Common myeloid progenitor, CD34-positive (primary cell): Measurements from ENCODE around the gene PCDHA5.
"Not testable (repeated sequence)": the region's sequence is repeated elsewhere in the genome, so short reads cannot be mapped to it uniquely, and the experiment has no call there.

ENCODE experiments used
- CTCF ChIA-PET: fragments of 350-600 bp; sonication (Branson Sonifier 250); formaldehyde crosslinking; loops from one replicate; lab custom pipeline; 2021; ENCODE audit warnings: antibody characterized with exemption; lab: Charles Lee
- POLR2A ChIA-PET: fragments of 350-600 bp; sonication (Branson Sonifier 250); formaldehyde crosslinking; loops from one replicate; lab custom pipeline; 2021; ENCODE audit warnings: antibody characterized with exemption; lab: Charles Lee
- DNase-seq, 3 donors: peaks; one replicate each; pipeline versions ENCODE4 v3.0.0 to v3.0.0-alpha.2; 2013
- H3K27ac ChIP-seq, 2 experiments: 1 replicate in 1 of 2; 2 replicates in 1 of 2; pipeline ENCODE4 v1.7.0; 2013; ENCODE audit warnings: inconsistent platforms in 2 of 2, low read length in 2 of 2, mild to moderate bottlenecking in 2 of 2, low read depth in 1 of 2, moderate library complexity in 1 of 2; ENCODE audit not compliant: severe bottlenecking in 2 of 2, insufficient read depth in 1 of 2, poor library complexity in 1 of 2
- H3K27me3 ChIP-seq, 5 experiments: replicated peaks in 2 of 5; 1 replicate in 3 of 5; 2 replicates in 2 of 5; pipeline versions ENCODE4 v1.6.1 to v1.7.0; 2013; ENCODE audit warnings: low read length in 4 of 5, mild to moderate bottlenecking in 2 of 5, moderate library complexity in 2 of 5, inconsistent platforms in 1 of 5; ENCODE audit not compliant: insufficient read depth in 5 of 5, control insufficient read depth in 4 of 5
- H3K36me3 ChIP-seq, 4 experiments: 1 replicate in 2 of 4; 2 replicates in 2 of 4; pipeline versions ENCODE4 v1.6.1 to v1.7.0; 2013; ENCODE audit warnings: low read length in 3 of 4, control low read depth in 1 of 4, mild to moderate bottlenecking in 1 of 4; ENCODE audit not compliant: control insufficient read depth in 4 of 4, insufficient read depth in 4 of 4
- H3K4me1 ChIP-seq, 4 experiments: 1 replicate in 3 of 4; 2 replicates in 1 of 4; pipeline versions ENCODE4 v1.6.1 to v1.7.1; 2013; ENCODE audit warnings: low read length in 3 of 4, mild to moderate bottlenecking in 3 of 4, control low read depth in 1 of 4, inconsistent platforms in 1 of 4, moderate library complexity in 1 of 4; ENCODE audit not compliant: control insufficient read depth in 4 of 4, insufficient read depth in 4 of 4; ENCODE audit errors: control extremely low read depth in 1 of 4
- H3K4me3 ChIP-seq, 7 experiments: 1 replicate in 4 of 7; 2 replicates in 3 of 7; pipeline versions ENCODE4 v1.5.1 to v1.7.0; 2013; ENCODE audit warnings: mild to moderate bottlenecking in 7 of 7, low read length in 6 of 7, moderate library complexity in 6 of 7, inconsistent platforms in 2 of 7, low read depth in 2 of 7, control low read depth in 1 of 7; ENCODE audit not compliant: insufficient read depth in 4 of 7, control insufficient read depth in 1 of 7; ENCODE audit errors: extremely low read depth in 1 of 7
- H3K9me3 ChIP-seq, 5 experiments: 1 replicate in 4 of 5; 2 replicates in 1 of 5; pipeline versions ENCODE4 v1.6.1 to v1.7.1; 2013; ENCODE audit warnings: low read length in 4 of 5, mild to moderate bottlenecking in 2 of 5, inconsistent platforms in 1 of 5, low read depth in 1 of 5, moderate library complexity in 1 of 5; ENCODE audit not compliant: control insufficient read depth in 4 of 5, insufficient read depth in 2 of 5; ENCODE audit errors: control extremely low read depth in 1 of 5
- WGBS: methylation state at CpG from one replicate; pipeline ENCODE4 v1.1.5; 2013; ENCODE audit not compliant: insufficient coverage; 5-methylcytosine and 5-hydroxymethylcytosine counted together

Gene PCDHA5

DNA sequence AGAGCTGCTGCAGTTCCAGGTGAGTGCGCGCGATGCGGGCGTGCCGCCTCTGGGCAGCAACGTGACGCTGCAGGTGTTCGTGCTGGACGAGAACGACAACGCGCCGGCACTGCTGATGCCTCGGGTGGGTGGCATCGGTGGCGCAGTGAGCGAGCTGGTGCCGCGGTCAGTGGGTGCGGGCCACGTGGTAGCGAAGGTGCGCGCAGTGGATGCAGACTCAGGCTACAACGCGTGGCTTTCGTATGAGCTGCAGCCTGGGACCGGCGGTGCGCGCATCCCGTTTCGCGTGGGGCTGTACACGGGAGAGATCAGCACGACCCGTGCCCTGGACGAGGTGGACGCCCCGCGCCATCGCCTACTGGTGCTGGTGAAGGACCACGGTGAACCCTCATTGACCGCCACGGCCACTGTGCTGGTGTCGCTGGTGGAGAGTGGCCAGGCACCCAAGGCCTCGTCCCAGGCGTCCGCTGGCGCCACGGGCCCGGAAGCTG lies 18.6 kb upstream of the PCDHA5 start:
- H3K36me3 ChIP-seq, result no peaks in the 10 kb centered on the region
- DNase-seq, result no peak
- H3K4me3 ChIP-seq, result no peak overlapping the region
- peaks cover 10 to 50% (median 36%) of the 10 kb centered on the region in 5 experiments for H3K9me3 ChIP-seq
- CTCF ChIA-PET, result no interaction called here
- POLR2A ChIA-PET, result no interaction called here
- 44% methylated on average over 48 of the region's 53 CpGs for WGBS
- no peaks in the 10 kb centered on the region for H3K4me1 ChIP-seq
- peaks cover 0 to 36% (median 0%) of the 10 kb centered on the region in 5 experiments for H3K27me3 ChIP-seq
- H3K27ac ChIP-seq, result no peak overlapping the region

- no peaks in the 10 kb centered on the region for H3K36me3 ChIP-seq
- H3K4me3 ChIP-seq, result peak within 1 kb of the TSS in 2 of 7 experiments; percentile 4 to 38
- CTCF ChIA-PET, result interaction anchor here (0.9 kb wide), 1 partner anchor 751 kb away, joined by 3 read pairs; no protein-coding TSS in a partner anchor
- H3K27ac ChIP-seq, result no peak within 1 kb of the TSS
- no peaks in the 10 kb centered on the region for H3K4me1 ChIP-seq
- DNase-seq, result peak in 2 of 3 donors; percentile 21 to 32
- 16% methylated on average over 20 of the region's 47 CpGs for WGBS
- peaks cover 1 to 47% (median 36%) of the 10 kb centered on the region in 5 experiments for H3K9me3 ChIP-seq
- H3K27me3 ChIP-seq, result peaks cover 0 to 29% (median 0%) of the 10 kb centered on the region in 5 experiments
- POLR2A ChIA-PET, result no interaction called here
Measured at GRCh38 chr5:140806834-140807775, 14.3 kb upstream of the PCDHA5 start, which contains the start of gene PCDHA4. PCDHA4 (plus strand) TSS chr5:140807068.

DNA sequence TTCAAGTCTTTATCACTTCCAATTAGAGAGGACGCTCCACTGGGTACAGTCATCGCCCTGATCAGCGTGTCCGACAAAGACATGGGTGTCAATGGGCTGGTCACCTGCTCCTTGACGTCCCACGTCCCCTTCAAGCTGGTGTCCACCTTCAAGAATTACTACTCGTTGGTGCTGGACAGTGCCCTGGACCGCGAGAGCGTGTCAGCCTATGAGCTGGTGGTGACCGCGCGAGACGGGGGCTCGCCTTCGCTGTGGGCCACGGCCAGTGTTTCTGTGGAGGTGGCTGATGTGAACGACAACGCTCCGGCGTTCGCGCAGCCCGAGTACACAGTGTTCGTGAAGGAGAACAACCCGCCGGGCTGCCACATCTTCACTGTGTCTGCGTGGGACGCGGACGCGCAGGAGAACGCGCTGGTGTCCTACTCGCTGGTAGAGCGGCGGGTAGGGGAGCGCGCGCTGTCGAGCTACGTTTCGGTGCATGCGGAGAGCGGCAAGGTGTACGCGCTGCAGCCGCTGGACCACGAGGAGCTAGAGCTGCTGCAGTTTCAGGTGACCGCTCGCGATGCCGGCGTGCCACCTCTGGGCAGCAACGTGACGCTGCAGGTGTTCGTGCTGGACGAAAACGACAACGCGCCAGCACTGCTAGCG lies 13.0 kb upstream of the PCDHA5 start:
- POLR2A ChIA-PET, H3K4me3 ChIP-seq, DNase-seq, CTCF ChIA-PET, H3K27ac ChIP-seq, H3K4me1 ChIP-seq, H3K36me3 ChIP-seq: not testable (repeated sequence)
- peaks cover 0 to 37% (median 24%) of the 10 kb centered on the region in 5 experiments for H3K9me3 ChIP-seq
- WGBS, result 57% methylated on average over 47 of the region's 62 CpGs
- peaks cover 0 to 17% (median 0%) of the 10 kb centered on the region in 5 experiments for H3K27me3 ChIP-seq

DNA sequence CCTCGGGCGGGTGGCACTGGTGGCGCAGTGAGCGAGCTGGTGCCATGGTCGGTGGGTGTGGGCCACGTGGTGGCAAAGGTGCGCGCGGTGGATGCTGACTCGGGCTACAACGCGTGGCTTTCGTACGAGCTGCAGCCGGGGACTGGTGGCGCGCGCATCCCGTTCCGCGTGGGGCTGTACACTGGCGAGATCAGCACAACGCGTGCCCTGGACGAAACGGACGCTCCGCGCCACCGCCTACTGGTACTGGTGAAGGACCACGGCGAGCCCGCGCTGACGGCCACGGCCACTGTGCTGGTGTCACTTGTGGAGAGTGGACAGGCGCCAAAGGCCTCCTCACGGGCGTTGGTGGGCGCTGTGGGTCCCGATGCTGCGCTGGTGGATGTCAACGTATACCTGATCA lies 12.5 kb upstream of the PCDHA5 start:
- 69% methylated on average over 43 of the region's 43 CpGs for WGBS
- H3K36me3 ChIP-seq, result no peaks in the 10 kb centered on the region
- no peak overlapping the region for H3K4me3 ChIP-seq
- no peak for DNase-seq
- CTCF ChIA-PET, result no interaction called here
- H3K27ac ChIP-seq, result no peak overlapping the region
- peaks cover 0 to 34% (median 23%) of the 10 kb centered on the region in 5 experiments for H3K9me3 ChIP-seq
- POLR2A ChIA-PET, result no interaction called here
- no peaks in the 10 kb centered on the region for H3K4me1 ChIP-seq
- peaks cover 0 to 17% (median 0%) of the 10 kb centered on the region in 5 experiments for H3K27me3 ChIP-seq

DNA sequence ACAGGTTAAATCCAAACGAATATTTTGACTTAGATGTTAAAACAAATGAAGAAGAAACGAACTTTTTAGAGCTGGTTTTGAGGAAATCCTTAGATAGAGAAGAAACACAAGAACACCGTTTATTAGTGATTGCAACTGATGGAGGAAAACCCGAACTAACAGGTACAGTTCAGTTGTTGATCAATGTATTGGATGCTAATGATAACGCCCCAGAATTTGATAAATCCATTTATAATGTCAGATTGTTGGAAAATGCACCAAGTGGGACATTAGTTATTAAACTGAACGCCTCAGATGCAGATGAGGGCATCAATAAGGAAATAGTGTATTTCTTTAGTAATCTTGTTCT lies 842 bp downstream of the PCDHA5 start:
- H3K36me3 ChIP-seq, result no peaks in the 10 kb centered on the region
- WGBS, result 27% methylated on average over 3 of the region's 6 CpGs
- H3K27me3 ChIP-seq, result peaks cover 0 to 5% (median 2%) of the 10 kb centered on the region in 5 experiments
- no peak overlapping the region for H3K27ac ChIP-seq
- no peaks in the 10 kb centered on the region for H3K4me1 ChIP-seq
- DNase-seq, result no peak
- no peak overlapping the region for H3K4me3 ChIP-seq
- ChIA-PET POLR2A (no interaction called here), CTCF (no interaction called here)
- peaks cover 2 to 30% (median 21%) of the 10 kb centered on the region in 5 experiments for H3K9me3 ChIP-seq

- POLR2A ChIA-PET, H3K4me3 ChIP-seq, H3K4me1 ChIP-seq, H3K27ac ChIP-seq, DNase-seq, H3K36me3 ChIP-seq, CTCF ChIA-PET: not testable (repeated sequence)
- WGBS, result 50% methylated on average over 46 of the region's 48 CpGs
- Histone ChIP-seq H3K27me3 (peaks cover 0 to 10% (median 8%) of the 10 kb centered on the region in 5 experiments), H3K9me3 (peaks cover 5 to 33% (median 21%) of the 10 kb centered on the region in 5 experiments)
Measured at GRCh38 chr5:140822969-140823368, 1.6 kb downstream of the PCDHA5 start.
